Tibial nerve (tissue), 4 donors: ENCODE data around the gene GPR146.

Experiments
- CTCF ChIP-seq, 5 experiments: fragments of 200-600 bp in 3 of 5; fragments of 450-650 bp in 2 of 5; sonication (generic) in 3 of 5; IDR thresholded peaks; one replicate each; pipeline ENCODE4 v1.5.1; 2016 to 2019; ENCODE audit warnings: antibody characterized with exemption in 5 of 5, mild to moderate bottlenecking in 3 of 5, moderate library complexity in 2 of 5
- EP300 ChIP-seq, 2 donors: sonication (generic); formaldehyde crosslinking; IDR thresholded peaks; one replicate each; pipeline ENCODE4 v1.6.1; 2017; ENCODE audit warnings: antibody characterized with exemption in 2 of 2, mild to moderate bottlenecking in 1 of 2
- POLR2A ChIP-seq, 2 donors: fragments of 450-650 bp; IDR thresholded peaks; one replicate each; pipeline ENCODE4 v1.6.1; 2017; ENCODE audit warnings: antibody characterized with exemption in 2 of 2, mild to moderate bottlenecking in 2 of 2, moderate library complexity in 2 of 2

- TF ChIP-seq CTCF (IDR thresholded peaks at IDR 0.05), result no peak
- no peak for TF ChIP-seq EP300 (IDR thresholded peaks at IDR 0.05)
- TF ChIP-seq POLR2A (IDR thresholded peaks at IDR 0.05), result no peak
Observed at GRCh38 chr7:1063361-1063760, 19.0 kb downstream of the GPR146 start.
